ENCODE results near the gene SLC24A5.

DNA sequence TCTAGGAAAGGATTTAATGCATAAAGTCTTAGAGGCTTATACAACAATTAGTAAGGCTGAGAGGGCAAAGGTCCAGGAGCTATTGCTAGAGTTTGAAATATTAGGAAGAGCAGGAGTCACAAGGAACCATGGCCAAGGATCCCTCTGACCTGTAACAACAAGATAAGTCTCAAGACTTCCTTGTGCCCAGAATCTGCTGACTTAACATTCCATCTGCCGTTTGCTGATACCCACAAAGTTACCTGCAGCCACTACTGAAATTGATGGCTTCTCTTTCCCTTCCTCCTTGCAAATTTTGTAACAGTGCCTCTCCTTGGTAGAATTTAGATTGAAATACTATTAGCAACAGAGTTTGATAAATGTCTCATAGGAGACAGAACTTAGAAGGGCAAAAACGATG, 62.0 kb downstream of the SLC24A5 start:
- TF ChIP-seq CTCF (IDR thresholded peaks at IDR 0.05), result no peak
- TF ChIP-seq ELF4 (CRISPR knock-in tag; IDR thresholded peaks at IDR 0.05; ENCODE audit: low read depth), result no peak

All from WTC11 (cell line).